Measurements from ENCODE around the gene KCNQ1.

Gene KCNQ1

DNA sequence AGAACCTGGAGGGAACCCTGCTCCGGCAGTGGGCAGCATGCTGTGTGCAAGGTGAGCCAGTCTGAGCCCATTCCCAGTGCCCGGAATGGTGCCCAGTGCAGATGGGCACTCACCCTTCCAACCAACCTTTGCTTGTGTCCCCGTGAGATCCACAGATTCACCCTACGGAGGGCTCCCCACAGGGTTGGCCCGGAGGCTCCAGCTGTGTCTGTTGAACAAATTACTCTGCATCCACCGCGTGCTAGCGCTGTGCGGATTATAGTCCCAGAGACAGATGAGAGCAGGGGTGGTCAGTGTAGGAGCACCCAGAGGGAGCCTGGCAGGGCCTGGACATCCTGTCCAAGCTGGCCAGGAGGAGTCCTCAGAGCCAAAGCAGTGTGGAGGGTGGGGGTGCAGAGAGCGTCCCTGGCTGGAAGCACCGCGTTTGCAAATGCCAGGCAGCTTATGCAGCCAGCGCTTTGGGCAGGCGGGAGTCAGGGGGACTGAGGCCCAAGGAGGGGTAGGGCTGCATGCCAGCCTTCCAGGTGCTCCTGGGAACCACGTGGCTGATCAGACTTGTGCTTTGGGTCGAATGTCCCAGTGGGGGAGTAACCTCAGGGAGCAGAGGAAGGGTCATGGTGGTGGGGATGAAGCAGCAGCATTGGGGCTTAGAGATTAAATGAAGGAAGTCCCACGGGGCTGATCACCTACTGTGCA, 80.5 kb downstream of the KCNQ1 start:
- no peak for ATAC-seq
- no peak for TF ChIP-seq SNAI2 (CRISPR knock-in tag; IDR thresholded peaks at IDR 0.05)
- TF ChIP-seq ZC3H10 (CRISPR knock-in tag; IDR thresholded peaks at IDR 0.05) = no peak

DNA sequence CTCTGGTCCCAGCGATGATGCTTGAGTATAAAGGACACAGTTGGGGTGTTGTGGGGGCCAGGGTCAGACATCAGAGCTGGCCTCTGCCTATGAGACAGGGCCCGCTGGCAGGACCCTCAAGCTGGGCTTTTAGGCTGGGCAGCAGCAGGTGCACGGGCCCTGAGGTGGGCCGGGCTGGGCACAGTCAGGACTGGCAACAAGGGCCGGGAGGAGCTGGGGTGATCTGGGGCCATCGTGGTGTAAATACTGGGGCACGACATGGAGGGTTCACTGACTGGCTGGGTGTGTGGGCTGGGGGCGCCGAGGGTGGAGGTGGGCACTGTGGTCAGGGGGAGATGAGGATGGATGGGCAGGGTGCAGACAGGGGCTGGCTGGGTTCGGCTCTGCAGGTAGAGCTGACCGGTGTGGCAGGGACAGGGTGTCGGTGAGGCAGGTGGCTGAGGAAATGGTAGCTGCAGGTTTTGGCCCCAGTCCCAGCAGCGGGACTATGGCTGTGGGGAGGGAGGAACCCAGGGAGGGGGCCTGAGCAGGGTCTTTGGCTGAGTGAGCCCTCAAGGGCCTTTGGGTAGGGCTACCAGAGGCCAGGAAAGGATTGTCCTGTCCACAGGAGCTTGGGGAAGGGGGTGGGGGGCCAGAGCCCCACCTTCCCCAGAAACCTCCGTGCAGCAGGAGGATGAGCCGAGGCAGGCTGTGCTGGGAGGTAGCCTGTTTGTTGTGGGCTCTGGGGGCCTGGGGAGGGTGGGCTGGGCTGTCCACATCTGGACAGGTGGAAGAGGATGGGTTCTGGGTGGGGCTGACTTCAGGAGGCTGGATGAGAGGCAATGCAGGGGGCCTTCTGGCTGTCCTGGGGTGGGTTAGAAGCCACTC, 81.4 kb downstream of the KCNQ1 start:
- TF ChIP-seq, protein P1, sequence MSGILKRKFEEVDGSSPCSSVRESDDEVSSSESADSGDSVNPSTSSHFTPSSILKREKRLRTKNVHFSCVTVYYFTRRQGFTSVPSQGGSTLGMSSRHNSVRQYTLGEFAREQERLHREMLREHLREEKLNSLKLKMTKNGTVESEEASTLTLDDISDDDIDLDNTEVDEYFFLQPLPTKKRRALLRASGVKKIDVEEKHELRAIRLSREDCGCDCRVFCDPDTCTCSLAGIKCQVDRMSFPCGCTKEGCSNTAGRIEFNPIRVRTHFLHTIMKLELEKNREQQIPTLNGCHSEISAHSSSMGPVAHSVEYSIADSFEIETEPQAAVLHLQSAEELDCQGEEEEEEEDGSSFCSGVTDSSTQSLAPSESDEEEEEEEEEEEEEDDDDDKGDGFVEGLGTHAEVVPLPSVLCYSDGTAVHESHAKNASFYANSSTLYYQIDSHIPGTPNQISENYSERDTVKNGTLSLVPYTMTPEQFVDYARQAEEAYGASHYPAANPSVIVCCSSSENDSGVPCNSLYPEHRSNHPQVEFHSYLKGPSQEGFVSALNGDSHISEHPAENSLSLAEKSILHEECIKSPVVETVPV (CRISPR knock-in tag; IDR thresholded peaks at IDR 0.05) = no peak
- TF ChIP-seq, protein P2, sequence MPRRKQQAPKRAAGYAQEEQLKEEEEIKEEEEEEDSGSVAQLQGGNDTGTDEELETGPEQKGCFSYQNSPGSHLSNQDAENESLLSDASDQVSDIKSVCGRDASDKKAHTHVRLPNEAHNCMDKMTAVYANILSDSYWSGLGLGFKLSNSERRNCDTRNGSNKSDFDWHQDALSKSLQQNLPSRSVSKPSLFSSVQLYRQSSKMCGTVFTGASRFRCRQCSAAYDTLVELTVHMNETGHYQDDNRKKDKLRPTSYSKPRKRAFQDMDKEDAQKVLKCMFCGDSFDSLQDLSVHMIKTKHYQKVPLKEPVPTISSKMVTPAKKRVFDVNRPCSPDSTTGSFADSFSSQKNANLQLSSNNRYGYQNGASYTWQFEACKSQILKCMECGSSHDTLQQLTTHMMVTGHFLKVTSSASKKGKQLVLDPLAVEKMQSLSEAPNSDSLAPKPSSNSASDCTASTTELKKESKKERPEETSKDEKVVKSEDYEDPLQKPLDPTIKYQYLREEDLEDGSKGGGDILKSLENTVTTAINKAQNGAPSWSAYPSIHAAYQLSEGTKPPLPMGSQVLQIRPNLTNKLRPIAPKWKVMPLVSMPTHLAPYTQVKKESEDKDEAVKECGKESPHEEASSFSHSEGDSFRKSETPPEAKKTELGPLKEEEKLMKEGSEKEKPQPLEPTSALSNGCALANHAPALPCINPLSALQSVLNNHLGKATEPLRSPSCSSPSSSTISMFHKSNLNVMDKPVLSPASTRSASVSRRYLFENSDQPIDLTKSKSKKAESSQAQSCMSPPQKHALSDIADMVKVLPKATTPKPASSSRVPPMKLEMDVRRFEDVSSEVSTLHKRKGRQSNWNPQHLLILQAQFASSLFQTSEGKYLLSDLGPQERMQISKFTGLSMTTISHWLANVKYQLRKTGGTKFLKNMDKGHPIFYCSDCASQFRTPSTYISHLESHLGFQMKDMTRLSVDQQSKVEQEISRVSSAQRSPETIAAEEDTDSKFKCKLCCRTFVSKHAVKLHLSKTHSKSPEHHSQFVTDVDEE (CRISPR knock-in tag; IDR thresholded peaks at IDR 0.05) = no peak
- TF ChIP-seq ARNTL (CRISPR knock-in tag; IDR thresholded peaks at IDR 0.05; ENCODE audit: borderline replicate concordance, low read depth) (no peak), GLIS3 (CRISPR knock-in tag; IDR thresholded peaks at IDR 0.05) (no peak), ESRRG (CRISPR knock-in tag; IDR thresholded peaks at IDR 0.05) (no peak), ZC3H10 (CRISPR knock-in tag; IDR thresholded peaks at IDR 0.05) (no peak)
- TF ChIP-seq, protein P3, sequence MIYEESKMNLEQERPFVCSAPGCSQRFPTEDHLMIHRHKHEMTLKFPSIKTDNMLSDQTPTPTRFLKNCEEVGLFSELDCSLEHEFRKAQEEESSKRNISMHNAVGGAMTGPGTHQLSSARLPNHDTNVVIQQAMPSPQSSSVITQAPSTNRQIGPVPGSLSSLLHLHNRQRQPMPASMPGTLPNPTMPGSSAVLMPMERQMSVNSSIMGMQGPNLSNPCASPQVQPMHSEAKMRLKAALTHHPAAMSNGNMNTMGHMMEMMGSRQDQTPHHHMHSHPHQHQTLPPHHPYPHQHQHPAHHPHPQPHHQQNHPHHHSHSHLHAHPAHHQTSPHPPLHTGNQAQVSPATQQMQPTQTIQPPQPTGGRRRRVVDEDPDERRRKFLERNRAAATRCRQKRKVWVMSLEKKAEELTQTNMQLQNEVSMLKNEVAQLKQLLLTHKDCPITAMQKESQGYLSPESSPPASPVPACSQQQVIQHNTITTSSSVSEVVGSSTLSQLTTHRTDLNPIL (CRISPR knock-in tag; IDR thresholded peaks at IDR 0.05; ENCODE audit: low read depth) = no peak
- no peak for ATAC-seq

DNA sequence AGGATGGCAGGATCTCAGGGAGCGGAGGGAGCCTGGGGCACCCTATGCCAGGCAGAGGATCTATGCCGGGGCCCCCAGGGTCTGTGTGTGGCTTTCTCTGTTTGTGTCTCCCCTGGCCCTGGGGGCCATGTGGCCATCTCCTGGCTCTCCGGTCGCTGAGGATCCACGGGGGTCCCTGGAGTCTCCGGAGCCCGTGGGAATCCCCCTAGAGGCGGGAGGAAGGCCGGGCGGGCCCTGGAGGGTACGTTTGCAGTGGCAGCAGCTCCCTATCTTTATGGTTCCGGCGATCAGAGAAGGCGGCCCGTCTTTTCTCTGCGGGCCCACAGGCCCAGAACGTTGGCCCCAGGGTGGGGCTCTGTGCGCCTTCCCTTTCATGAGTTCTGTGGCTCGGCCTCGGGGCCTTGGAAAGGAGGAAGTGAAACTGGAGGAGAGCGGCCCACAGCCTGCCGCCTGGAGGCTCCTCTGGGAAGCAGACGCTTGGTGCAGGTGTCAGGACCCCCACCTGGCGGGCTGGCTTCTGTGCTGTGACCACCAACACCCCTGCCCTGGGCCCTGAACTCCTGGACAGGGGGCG, 82.1 kb downstream of the KCNQ1 start:
- TF ChIP-seq, protein P4, sequence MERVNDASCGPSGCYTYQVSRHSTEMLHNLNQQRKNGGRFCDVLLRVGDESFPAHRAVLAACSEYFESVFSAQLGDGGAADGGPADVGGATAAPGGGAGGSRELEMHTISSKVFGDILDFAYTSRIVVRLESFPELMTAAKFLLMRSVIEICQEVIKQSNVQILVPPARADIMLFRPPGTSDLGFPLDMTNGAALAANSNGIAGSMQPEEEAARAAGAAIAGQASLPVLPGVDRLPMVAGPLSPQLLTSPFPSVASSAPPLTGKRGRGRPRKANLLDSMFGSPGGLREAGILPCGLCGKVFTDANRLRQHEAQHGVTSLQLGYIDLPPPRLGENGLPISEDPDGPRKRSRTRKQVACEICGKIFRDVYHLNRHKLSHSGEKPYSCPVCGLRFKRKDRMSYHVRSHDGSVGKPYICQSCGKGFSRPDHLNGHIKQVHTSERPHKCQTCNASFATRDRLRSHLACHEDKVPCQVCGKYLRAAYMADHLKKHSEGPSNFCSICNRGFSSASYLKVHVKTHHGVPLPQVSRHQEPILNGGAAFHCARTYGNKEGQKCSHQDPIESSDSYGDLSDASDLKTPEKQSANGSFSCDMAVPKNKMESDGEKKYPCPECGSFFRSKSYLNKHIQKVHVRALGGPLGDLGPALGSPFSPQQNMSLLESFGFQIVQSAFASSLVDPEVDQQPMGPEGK (CRISPR knock-in tag; IDR thresholded peaks at IDR 0.05; ENCODE audit: borderline replicate concordance) = no peak
- TF ChIP-seq ARNTL (CRISPR knock-in tag; IDR thresholded peaks at IDR 0.05; ENCODE audit: borderline replicate concordance, low read depth) (no peak), BACH2 (CRISPR knock-in tag; IDR thresholded peaks at IDR 0.05; ENCODE audit: borderline replicate concordance) (no peak), OSR1 (CRISPR knock-in tag; IDR thresholded peaks at IDR 0.05) (no peak), GLIS3 (CRISPR knock-in tag; IDR thresholded peaks at IDR 0.05) (no peak), ZNF8 (CRISPR knock-in tag; IDR thresholded peaks at IDR 0.05) (no peak), SNAI2 (CRISPR knock-in tag; IDR thresholded peaks at IDR 0.05) (no peak)

DNA sequence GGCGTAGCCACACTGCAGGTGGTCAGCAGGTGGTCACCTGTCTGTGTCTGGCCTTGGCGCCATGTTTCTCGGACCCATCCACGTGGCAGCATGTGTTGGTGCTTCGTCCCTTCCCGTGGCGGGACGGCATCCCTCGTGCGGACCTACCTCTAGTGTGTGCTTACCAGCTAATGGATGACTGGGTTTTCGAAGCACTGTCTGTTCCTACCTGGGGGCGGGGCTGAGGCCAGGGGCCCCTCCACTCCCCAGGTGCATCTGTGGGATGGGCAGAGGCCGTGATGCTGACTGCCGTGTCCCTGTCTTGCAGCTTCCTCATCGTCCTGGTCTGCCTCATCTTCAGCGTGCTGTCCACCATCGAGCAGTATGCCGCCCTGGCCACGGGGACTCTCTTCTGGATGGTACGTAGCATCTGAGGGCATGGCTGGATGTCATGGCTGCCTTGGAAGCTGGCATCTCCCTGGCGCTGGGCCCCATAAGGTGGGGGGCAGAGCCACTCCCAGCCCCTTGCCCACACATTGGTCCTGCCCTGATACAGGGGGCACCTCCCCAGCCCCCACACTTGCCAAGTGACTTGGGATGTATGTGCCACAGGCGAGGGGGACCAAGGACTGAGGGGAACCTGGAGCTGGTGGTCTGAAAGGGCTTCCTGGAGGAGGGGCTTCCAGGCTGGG, 82.9 kb downstream of the KCNQ1 start:
- no peak for ATAC-seq
- TF ChIP-seq ISL1 (CRISPR knock-in tag; IDR thresholded peaks at IDR 0.05) = no peak
- TF ChIP-seq ZC3H10 (CRISPR knock-in tag; IDR thresholded peaks at IDR 0.05) = no peak
- TF ChIP-seq ZFP30 (CRISPR knock-in tag; IDR thresholded peaks at IDR 0.05) = no peak
- no peak for TF ChIP-seq SNAI2 (CRISPR knock-in tag; IDR thresholded peaks at IDR 0.05)
- TF ChIP-seq, protein P2 (CRISPR knock-in tag; IDR thresholded peaks at IDR 0.05) = no peak
- TF ChIP-seq ZFP3 (CRISPR knock-in tag; IDR thresholded peaks at IDR 0.05) = no peak
- TF ChIP-seq, protein P3 (CRISPR knock-in tag; IDR thresholded peaks at IDR 0.05; ENCODE audit: low read depth) = no peak
- TF ChIP-seq ESRRG (CRISPR knock-in tag; IDR thresholded peaks at IDR 0.05) = no peak
- TF ChIP-seq, protein P1 (CRISPR knock-in tag; IDR thresholded peaks at IDR 0.05) = no peak
- TF ChIP-seq BACH2 (CRISPR knock-in tag; IDR thresholded peaks at IDR 0.05; ENCODE audit: borderline replicate concordance) = no peak
- no peak for TF ChIP-seq CSDC2 (CRISPR knock-in tag; IDR thresholded peaks at IDR 0.05)

More for the DNA sequence above, 82.1 kb downstream of the KCNQ1 start:
- ATAC-seq = no peak

Data from SK-N-SH treated with all-trans-retinoic acid at 6 μM for 48 hours (cell line).